ENCODE data around the gene ATRN. TPM values are rescaled to one million over a fixed set of nuclear protein-coding genes. Genes with fewer than 3 reads are reported as not detected.
"Not testable (repeated sequence)": the region's sequence is repeated elsewhere in the genome, so short reads cannot be mapped to it uniquely, and the experiment has no call there.

Gene ATRN
- total RNA-seq, 1 experiment from 2014 or later, result 26.1 TPM

- no peaks in the 10 kb centered on the region for H3K4me1 ChIP-seq (ENCODE audit: insufficient read depth, low read length)
- H3K4me2 ChIP-seq (ENCODE audit: low read length), result no peak overlapping the region
- ATAC-seq, result no peak
- H4K20me1 ChIP-seq (ENCODE audit: low read length), result no peaks in the 10 kb centered on the region
- DNase-seq, result no peak
- no peak overlapping the region for H3K9ac ChIP-seq (ENCODE audit: low read length)
- no peaks in the 10 kb centered on the region for H3K9me2 ChIP-seq (replicated peaks; ENCODE audit: low read length)
- H2AFZ ChIP-seq (ENCODE audit: low read length), result no peak overlapping the region
- ChIA-PET CTCF (no interaction called here), POLR2A (ENCODE audit: unreplicated experiment) (no interaction called here)
- H3K79me2 ChIP-seq (ENCODE audit: low read length), result no peaks in the 10 kb centered on the region
- no peaks in the 10 kb centered on the region for H3K27me3 ChIP-seq (ENCODE audit: low read length)
- no peaks in the 10 kb centered on the region for H3K36me3 ChIP-seq (ENCODE audit: low read depth, low read length)
- TF ChIP-seq EZH2phosphoT487 (IDR thresholded peaks at IDR 0.05; ENCODE audit: borderline replicate concordance, low read length), result no peak
- TF ChIP-seq CTCF (conservative IDR thresholded peaks at IDR 0.05; ENCODE audit: low read depth, low read length), result no peak
- no peak for TF ChIP-seq EZH2 (IDR thresholded peaks at IDR 0.05; ENCODE audit: low read length, unreplicated experiment)
- H3K9me3 ChIP-seq (ENCODE audit: low read length), result no peaks in the 10 kb centered on the region
- no TSS peak for BruUV-seq (replicated peaks)
- no peak overlapping the region for H3K27ac ChIP-seq (ENCODE audit: low read length)
- H3K4me3 ChIP-seq (ENCODE audit: low read length), result no peak overlapping the region
- H3F3A ChIP-seq (ENCODE audit: low read length, unreplicated experiment), result no peaks in the 10 kb centered on the region
- intact Hi-C loops (cut with micrococcal nuclease), result no loop called here
These were observed 51.3 kb downstream of the ATRN start for GRCh38 chr20:3521852-3522740.

GRCh38 chr20:3524696-3525095 lies 53.9 kb downstream of the ATRN start:
- ATAC-seq; H3K4me3 ChIP-seq (ENCODE audit: low read length); BruUV-seq (replicated peaks); H3K27me3 ChIP-seq (ENCODE audit: low read length); H3K9me3 ChIP-seq (ENCODE audit: low read length); H3K27ac ChIP-seq (ENCODE audit: low read length); DNase-seq; H3K4me2 ChIP-seq (ENCODE audit: low read length); H3F3A ChIP-seq (ENCODE audit: low read length, unreplicated experiment); intact Hi-C loops (cut with micrococcal nuclease); H3K9ac ChIP-seq (ENCODE audit: low read length); CTCF ChIA-PET; H3K36me3 ChIP-seq (ENCODE audit: low read depth, low read length); H4K20me1 ChIP-seq (ENCODE audit: low read length); H2AFZ ChIP-seq (ENCODE audit: low read length); H3K4me1 ChIP-seq (ENCODE audit: insufficient read depth, low read length); H3K9me2 ChIP-seq (replicated peaks; ENCODE audit: low read length); H3K79me2 ChIP-seq (ENCODE audit: low read length); POLR2A ChIA-PET (ENCODE audit: unreplicated experiment): not testable (repeated sequence)

GRCh38 chr20:3532089-3532615 lies 61.3 kb downstream of the ATRN start:
- no peak overlapping the region for H3K27ac ChIP-seq (ENCODE audit: low read length)
- no peak overlapping the region for H2AFZ ChIP-seq (ENCODE audit: low read length)
- BruUV-seq (replicated peaks), result no TSS peak
- no peak overlapping the region for H3K4me2 ChIP-seq (ENCODE audit: low read length)
- H3K9ac ChIP-seq (ENCODE audit: low read length), result no peak overlapping the region
- intact Hi-C loops (cut with micrococcal nuclease), result no loop called here
- no peak for DNase-seq
- H3F3A ChIP-seq (ENCODE audit: low read length, unreplicated experiment), result no peaks in the 10 kb centered on the region
- H3K4me1 ChIP-seq (ENCODE audit: insufficient read depth, low read length), result no peaks in the 10 kb centered on the region
- ChIA-PET POLR2A (ENCODE audit: unreplicated experiment) (interaction anchor here (0.7 kb wide), 1 partner anchor 85 kb away, joined by 3 read pairs; no protein-coding TSS in a partner anchor), CTCF (no interaction called here)
- H3K9me3 ChIP-seq (ENCODE audit: low read length), result no peaks in the 10 kb centered on the region
- no peaks in the 10 kb centered on the region for H3K9me2 ChIP-seq (replicated peaks; ENCODE audit: low read length)
- ATAC-seq, result no peak
- TF ChIP-seq CTCF (conservative IDR thresholded peaks at IDR 0.05; ENCODE audit: low read depth, low read length) (no peak), EZH2phosphoT487 (IDR thresholded peaks at IDR 0.05; ENCODE audit: borderline replicate concordance, low read length) (no peak), EZH2 (IDR thresholded peaks at IDR 0.05; ENCODE audit: low read length, unreplicated experiment) (no peak)
- no peaks in the 10 kb centered on the region; the same call in 1 of the 2 replicates for H3K79me2 ChIP-seq (ENCODE audit: low read length)
- no peaks in the 10 kb centered on the region for H4K20me1 ChIP-seq (ENCODE audit: low read length)
- no peaks in the 10 kb centered on the region for H3K36me3 ChIP-seq (ENCODE audit: low read depth, low read length)
- H3K4me3 ChIP-seq (ENCODE audit: low read length), result no peak overlapping the region
- H3K27me3 ChIP-seq (ENCODE audit: low read length), result no peaks in the 10 kb centered on the region

GRCh38 chr20:3537733-3538132 lies 66.9 kb downstream of the ATRN start:
- H3K4me3 ChIP-seq (ENCODE audit: low read length); CTCF ChIA-PET; H3K9ac ChIP-seq (ENCODE audit: low read length); ATAC-seq; intact Hi-C loops (cut with micrococcal nuclease); DNase-seq; H3K27me3 ChIP-seq (ENCODE audit: low read length); H2AFZ ChIP-seq (ENCODE audit: low read length); H3K36me3 ChIP-seq (ENCODE audit: low read depth, low read length); H4K20me1 ChIP-seq (ENCODE audit: low read length); BruUV-seq (replicated peaks); H3K79me2 ChIP-seq (ENCODE audit: low read length); H3K4me2 ChIP-seq (ENCODE audit: low read length); H3F3A ChIP-seq (ENCODE audit: low read length, unreplicated experiment); H3K9me2 ChIP-seq (replicated peaks; ENCODE audit: low read length); POLR2A ChIA-PET (ENCODE audit: unreplicated experiment); H3K27ac ChIP-seq (ENCODE audit: low read length); H3K9me3 ChIP-seq (ENCODE audit: low read length); H3K4me1 ChIP-seq (ENCODE audit: insufficient read depth, low read length): not testable (repeated sequence)

Measured in PC-3 (cell line).